ENCODE results near the gene AURKAIP1. TPM values are rescaled to one million over a fixed set of nuclear protein-coding genes. Genes with fewer than 3 reads are reported as not detected.
A peak's percentile ranks its signal among the peaks of the same experiment; 100 is the strongest.

AURKAIP1 gene
- total RNA-seq, 4 donors from 2014 or later = 92.7 to 134 (median 123) TPM

DNA sequence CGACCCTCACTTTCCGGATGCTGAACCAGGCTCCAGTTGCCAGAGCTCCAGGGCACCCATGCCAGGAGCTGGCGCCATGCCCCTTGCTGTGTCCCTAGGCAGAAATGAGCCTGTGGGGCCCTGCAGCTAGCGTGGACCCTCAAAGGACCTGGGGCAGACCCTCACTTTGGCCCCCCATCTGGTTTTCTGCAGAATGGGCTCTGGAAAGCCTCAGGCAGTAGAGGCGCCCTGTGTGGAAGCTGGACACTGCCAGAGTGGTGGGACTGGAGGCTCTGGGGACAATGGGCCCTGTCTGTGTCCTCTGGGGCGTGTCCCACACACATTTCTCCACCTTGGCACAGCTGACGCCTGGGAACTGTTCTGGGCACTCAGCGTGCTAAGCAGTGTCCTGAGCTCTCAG, 6.3 kb upstream of the AURKAIP1 start:
- H3K4me3 ChIP-seq = no peak overlapping the region
- TF ChIP-seq, protein P1, sequence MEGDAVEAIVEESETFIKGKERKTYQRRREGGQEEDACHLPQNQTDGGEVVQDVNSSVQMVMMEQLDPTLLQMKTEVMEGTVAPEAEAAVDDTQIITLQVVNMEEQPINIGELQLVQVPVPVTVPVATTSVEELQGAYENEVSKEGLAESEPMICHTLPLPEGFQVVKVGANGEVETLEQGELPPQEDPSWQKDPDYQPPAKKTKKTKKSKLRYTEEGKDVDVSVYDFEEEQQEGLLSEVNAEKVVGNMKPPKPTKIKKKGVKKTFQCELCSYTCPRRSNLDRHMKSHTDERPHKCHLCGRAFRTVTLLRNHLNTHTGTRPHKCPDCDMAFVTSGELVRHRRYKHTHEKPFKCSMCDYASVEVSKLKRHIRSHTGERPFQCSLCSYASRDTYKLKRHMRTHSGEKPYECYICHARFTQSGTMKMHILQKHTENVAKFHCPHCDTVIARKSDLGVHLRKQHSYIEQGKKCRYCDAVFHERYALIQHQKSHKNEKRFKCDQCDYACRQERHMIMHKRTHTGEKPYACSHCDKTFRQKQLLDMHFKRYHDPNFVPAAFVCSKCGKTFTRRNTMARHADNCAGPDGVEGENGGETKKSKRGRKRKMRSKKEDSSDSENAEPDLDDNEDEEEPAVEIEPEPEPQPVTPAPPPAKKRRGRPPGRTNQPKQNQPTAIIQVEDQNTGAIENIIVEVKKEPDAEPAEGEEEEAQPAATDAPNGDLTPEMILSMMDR (IDR thresholded peaks at IDR 0.05) = no peak
- no peak for TF ChIP-seq POLR2A (IDR thresholded peaks at IDR 0.05)
- no peaks in the 10 kb centered on the region for H3K9me3 ChIP-seq
- peaks cover 14 to 35% (median 22%) of the 10 kb centered on the region in 3 donors for H3K36me3 ChIP-seq
- H3K27me3 ChIP-seq = no peaks in the 10 kb centered on the region
- intact Hi-C loops (cut with DNase I) = loop anchor here (10.0 kb wide), 1 partner anchor 134 kb away; the partner anchor contains the start of gene ATAD3A
- WGBS, 2 donors = no CpG with 5 or more reads among the region's 8 CpGs
- no peak overlapping the region for H3K27ac ChIP-seq
- DNase-seq = no peak
- H3K4me1 ChIP-seq = peaks cover 0 to 9% (median 4%) of the 10 kb centered on the region in 3 donors

DNA sequence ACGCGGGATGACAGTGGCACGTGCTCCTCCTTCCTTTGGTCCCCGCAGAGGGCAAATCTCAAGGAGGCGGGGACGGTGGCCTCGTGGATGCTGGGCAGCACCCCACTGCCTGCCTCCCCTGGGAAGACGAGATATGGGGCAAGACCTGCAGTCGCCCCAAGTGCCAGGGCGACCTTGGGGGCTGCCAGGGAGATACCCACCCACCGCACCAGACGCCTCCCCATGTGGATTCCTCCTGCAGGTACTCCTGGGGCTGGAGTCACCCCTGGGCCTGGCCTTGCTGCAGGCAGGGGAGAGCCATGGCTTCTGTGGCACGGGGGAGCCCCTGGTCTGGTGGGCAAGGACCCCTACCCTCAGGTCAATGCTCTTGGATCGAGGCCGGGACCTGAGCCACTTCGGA, 5.9 kb upstream of the AURKAIP1 start:
- 80% methylated on average over 1 of the region's 16 CpGs; no CpG with 5 or more reads in 1 of the 2 donors for WGBS, 2 donors
- intact Hi-C loops (cut with DNase I) = loop anchor here (10.0 kb wide), 1 partner anchor 134 kb away; the partner anchor contains the start of gene ATAD3A
- peaks cover 3 to 13% (median 9%) of the 10 kb centered on the region in 3 donors for H3K4me1 ChIP-seq

DNA sequence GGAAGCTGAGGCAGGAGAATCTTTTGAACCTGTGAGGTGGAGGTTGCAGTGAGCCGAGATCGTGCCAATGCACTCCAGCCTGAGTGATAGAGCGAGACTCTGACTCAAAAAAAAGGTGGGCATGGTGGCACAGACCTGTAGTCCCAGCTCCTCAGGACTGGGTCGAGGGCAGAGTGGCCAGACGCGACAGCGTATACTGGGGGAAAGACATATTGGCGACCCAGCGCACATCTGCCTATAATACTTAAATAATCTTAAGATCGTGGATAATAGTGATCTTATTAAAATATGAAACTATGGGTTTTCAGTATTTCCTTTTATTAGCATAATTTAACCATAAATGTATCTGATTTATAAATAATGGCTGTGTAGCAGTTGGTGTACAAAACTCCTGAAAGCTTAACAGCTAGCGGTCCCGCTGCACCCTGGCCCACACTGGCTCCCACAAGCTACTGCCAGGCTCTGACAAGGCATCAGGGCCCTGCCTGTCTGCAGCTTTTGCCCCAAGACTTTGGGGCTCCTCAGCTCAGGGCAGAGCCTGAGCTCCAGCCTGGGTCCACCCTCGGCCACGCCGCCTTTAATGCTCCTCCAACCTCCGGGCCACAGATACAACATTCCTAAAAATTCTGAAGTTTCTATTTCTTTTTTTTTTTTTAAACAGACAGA, 2.7 kb upstream of the AURKAIP1 start:
- no peak overlapping the region for H3K27ac ChIP-seq
- 91 to 94% methylated on average over 16 of the region's 16 CpGs for WGBS, 2 donors
- H3K27me3 ChIP-seq = no peaks in the 10 kb centered on the region
- intact Hi-C loops (cut with DNase I) = no loop called here
- TF ChIP-seq, protein P1 (IDR thresholded peaks at IDR 0.05) = no peak
- no peak for TF ChIP-seq POLR2A (IDR thresholded peaks at IDR 0.05)
- peaks cover 20 to 38% (median 26%) of the 10 kb centered on the region in 3 donors for H3K4me1 ChIP-seq
- H3K36me3 ChIP-seq = peaks cover 0 to 31% (median 9%) of the 10 kb centered on the region in 3 donors
- H3K4me3 ChIP-seq = no peak overlapping the region
- H3K9me3 ChIP-seq = no peaks in the 10 kb centered on the region
- DNase-seq = no peak

More for the DNA sequence above, 5.9 kb upstream of the AURKAIP1 start:
- no peak for DNase-seq
- Histone ChIP-seq H3K9me3 (no peaks in the 10 kb centered on the region), H3K4me3 (no peak overlapping the region), H3K27me3 (no peaks in the 10 kb centered on the region), H3K27ac (no peak overlapping the region), H3K36me3 (peaks cover 10 to 31% (median 18%) of the 10 kb centered on the region in 3 donors)
- TF ChIP-seq, protein P1 (IDR thresholded peaks at IDR 0.05) = no peak
- TF ChIP-seq POLR2A (IDR thresholded peaks at IDR 0.05) = no peak

DNA sequence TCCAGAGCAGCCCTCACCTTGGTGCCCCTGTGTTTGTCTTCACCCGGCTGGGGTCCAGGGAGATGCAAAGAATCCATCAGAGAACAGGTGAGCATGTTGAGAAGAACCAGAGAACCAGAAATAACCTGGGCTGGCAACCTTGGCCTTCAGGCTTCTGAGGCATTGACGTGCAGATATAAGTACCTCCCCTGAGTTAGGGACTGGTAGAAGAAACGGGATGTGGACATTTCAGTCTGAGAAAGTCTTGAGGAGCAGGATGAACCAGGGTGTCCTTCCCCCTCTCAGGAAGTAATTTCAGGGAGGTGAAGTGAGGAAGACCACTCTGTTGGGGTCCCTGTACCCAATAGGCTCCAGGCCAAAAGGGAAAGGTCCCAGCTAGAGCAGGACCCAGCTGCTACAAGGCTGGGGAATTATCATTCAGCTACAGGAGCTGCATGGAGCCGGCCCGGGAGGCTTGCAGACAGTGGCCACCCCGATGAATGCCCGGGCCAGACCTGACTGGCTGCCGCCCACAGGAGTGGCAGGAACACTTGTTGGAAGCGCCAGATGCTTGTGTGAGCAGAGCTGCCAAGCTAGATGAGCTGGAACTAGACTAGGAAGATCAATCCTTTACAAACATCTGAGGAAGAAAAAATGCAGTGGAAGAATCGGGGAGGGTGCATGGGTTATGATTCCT, 1.7 kb upstream of the AURKAIP1 start:
- intact Hi-C loops (cut with DNase I) = no loop called here
- Histone ChIP-seq H3K27me3 (no peaks in the 10 kb centered on the region), H3K9me3 (no peaks in the 10 kb centered on the region), H3K4me3 (peak overlapping the region in 1 of 4 donors; percentile 96), H3K27ac (peak overlapping the region; percentile 95 to 97 (median 97)), H3K36me3 (peaks cover 0 to 32% (median 7%) of the 10 kb centered on the region in 3 donors), H3K4me1 (peaks cover 25 to 48% (median 35%) of the 10 kb centered on the region in 3 donors)
- WGBS, 2 donors = 59 to 67% methylated on average over 4 to 6 of the region's 10 CpGs
- TF ChIP-seq POLR2A (IDR thresholded peaks at IDR 0.05) = no peak
- TF ChIP-seq, protein P1 (IDR thresholded peaks at IDR 0.05) = no peak
- DNase-seq = no peak

DNA sequence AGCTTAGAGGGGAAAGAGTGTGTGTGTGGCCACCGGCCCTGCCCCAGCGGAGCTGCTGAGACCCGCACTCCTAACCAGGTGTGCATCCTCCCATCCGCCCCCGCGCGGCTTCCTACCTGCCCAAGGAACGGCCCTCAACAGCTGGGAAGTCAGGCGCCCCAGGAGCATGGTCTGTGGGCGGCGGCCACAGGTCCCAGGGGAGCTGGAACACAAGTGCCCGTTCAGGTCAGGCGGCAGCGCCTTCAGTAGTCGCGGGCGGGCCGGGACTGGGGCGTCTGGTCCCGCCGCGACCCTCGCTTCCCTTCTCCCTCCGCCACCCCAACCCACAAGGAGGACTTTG, 448 bp downstream of the AURKAIP1 start:
- peaks cover 26 to 56% (median 38%) of the 10 kb centered on the region in 3 donors for H3K4me1 ChIP-seq
- peak overlapping the region; percentile 95 to 97 (median 97) for H3K27ac ChIP-seq
- intact Hi-C loops (cut with DNase I) = no loop called here
- peaks cover 0 to 20% (median 0%) of the 10 kb centered on the region in 3 donors for H3K36me3 ChIP-seq
- H3K4me3 ChIP-seq = peak overlapping the region; percentile 85 to 100 (median 96)
- no peak for DNase-seq
- H3K9me3 ChIP-seq = no peaks in the 10 kb centered on the region
- no CpG with 5 or more reads among the region's 24 CpGs for WGBS, 2 donors
- no peak for TF ChIP-seq POLR2A (IDR thresholded peaks at IDR 0.05)
- TF ChIP-seq, protein P1 (IDR thresholded peaks at IDR 0.05) = no peak
- H3K27me3 ChIP-seq = no peaks in the 10 kb centered on the region

All from esophagus squamous epithelium (tissue), 5 donors.